ENCODE measurements around the gene RUNX2. TPM values are rescaled to one million over a fixed set of nuclear protein-coding genes. Genes with fewer than 3 reads are reported as not detected.

Gene RUNX2
- total RNA-seq, 3 donors from 2014 or later = 2.7 to 7.3 (median 7.2) TPM

GRCh38 chr6:45681860-45682511 lies 353.9 kb downstream of the RUNX2 start:
- Histone ChIP-seq H3K27ac (no peak overlapping the region), H3K36me3 (no peaks in the 10 kb centered on the region), H3K4me3 (no peak overlapping the region), H3K4me1 (peaks cover 0 to 5% of the 10 kb centered on the region in 2 donors), H3K27me3 (no peaks in the 10 kb centered on the region), H3K9me3 (peaks cover 0 to 15% of the 10 kb centered on the region in 2 donors)
- intact Hi-C loops (cut with DNase I; ENCODE audit: low total_unique reads) = no loop called here
- TF ChIP-seq POLR2AphosphoS5 (IDR thresholded peaks at IDR 0.05) = no peak
- TF ChIP-seq, protein P1, sequence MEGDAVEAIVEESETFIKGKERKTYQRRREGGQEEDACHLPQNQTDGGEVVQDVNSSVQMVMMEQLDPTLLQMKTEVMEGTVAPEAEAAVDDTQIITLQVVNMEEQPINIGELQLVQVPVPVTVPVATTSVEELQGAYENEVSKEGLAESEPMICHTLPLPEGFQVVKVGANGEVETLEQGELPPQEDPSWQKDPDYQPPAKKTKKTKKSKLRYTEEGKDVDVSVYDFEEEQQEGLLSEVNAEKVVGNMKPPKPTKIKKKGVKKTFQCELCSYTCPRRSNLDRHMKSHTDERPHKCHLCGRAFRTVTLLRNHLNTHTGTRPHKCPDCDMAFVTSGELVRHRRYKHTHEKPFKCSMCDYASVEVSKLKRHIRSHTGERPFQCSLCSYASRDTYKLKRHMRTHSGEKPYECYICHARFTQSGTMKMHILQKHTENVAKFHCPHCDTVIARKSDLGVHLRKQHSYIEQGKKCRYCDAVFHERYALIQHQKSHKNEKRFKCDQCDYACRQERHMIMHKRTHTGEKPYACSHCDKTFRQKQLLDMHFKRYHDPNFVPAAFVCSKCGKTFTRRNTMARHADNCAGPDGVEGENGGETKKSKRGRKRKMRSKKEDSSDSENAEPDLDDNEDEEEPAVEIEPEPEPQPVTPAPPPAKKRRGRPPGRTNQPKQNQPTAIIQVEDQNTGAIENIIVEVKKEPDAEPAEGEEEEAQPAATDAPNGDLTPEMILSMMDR (IDR thresholded peaks at IDR 0.05) = no peak
- TF ChIP-seq POLR2A (IDR thresholded peaks at IDR 0.05) = no peak
- DNase-seq (ENCODE audit: low spot score in 2 of 2) = no peak

GRCh38 chr6:45684476-45684875 lies 356.3 kb downstream of the RUNX2 start:
- no peak for DNase-seq (ENCODE audit: low spot score in 2 of 2)
- H3K4me3 ChIP-seq = no peak overlapping the region

GRCh38 chr6:45685076-45685475 lies 356.9 kb downstream of the RUNX2 start:
- no peaks in the 10 kb centered on the region for H3K36me3 ChIP-seq
- H3K27me3 ChIP-seq = no peaks in the 10 kb centered on the region
- no peaks in the 10 kb centered on the region for H3K4me1 ChIP-seq
- H3K27ac ChIP-seq = no peak overlapping the region
- no peak overlapping the region for H3K4me3 ChIP-seq
- no peak for DNase-seq (ENCODE audit: low spot score in 2 of 2)
- intact Hi-C loops (cut with DNase I; ENCODE audit: low total_unique reads) = no loop called here
- TF ChIP-seq POLR2A (IDR thresholded peaks at IDR 0.05) (no peak), POLR2AphosphoS5 (IDR thresholded peaks at IDR 0.05) (no peak)
- peaks cover 0 to 14% of the 10 kb centered on the region in 2 donors for H3K9me3 ChIP-seq

More at GRCh38 chr6:45684476-45684875, 356.3 kb downstream of the RUNX2 start:
- H3K9me3 ChIP-seq = peaks cover 0 to 15% of the 10 kb centered on the region in 2 donors
- no peaks in the 10 kb centered on the region for H3K27me3 ChIP-seq
- TF ChIP-seq POLR2AphosphoS5 (IDR thresholded peaks at IDR 0.05) (no peak), POLR2A (IDR thresholded peaks at IDR 0.05) (no peak)
- TF ChIP-seq, protein P1 (IDR thresholded peaks at IDR 0.05) = no peak
- no peaks in the 10 kb centered on the region for H3K4me1 ChIP-seq
- no peaks in the 10 kb centered on the region for H3K36me3 ChIP-seq
- H3K27ac ChIP-seq = no peak overlapping the region
- intact Hi-C loops (cut with DNase I; ENCODE audit: low total_unique reads) = no loop called here

- Histone ChIP-seq H3K36me3 (no peaks in the 10 kb centered on the region), H3K4me3 (no peak overlapping the region), H3K4me1 (no peaks in the 10 kb centered on the region), H3K9me3 (peaks cover 0 to 5% of the 10 kb centered on the region in 2 donors), H3K27ac (no peak overlapping the region), H3K27me3 (no peaks in the 10 kb centered on the region)
- intact Hi-C loops (cut with DNase I; ENCODE audit: low total_unique reads) = no loop called here
- TF ChIP-seq, protein P1 (IDR thresholded peaks at IDR 0.05) = no peak
- no peak for TF ChIP-seq POLR2AphosphoS5 (IDR thresholded peaks at IDR 0.05)
- DNase-seq (ENCODE audit: low spot score in 2 of 2) = no peak
Measured at GRCh38 chr6:45686841-45687569, 358.9 kb downstream of the RUNX2 start.

GRCh38 chr6:45687570-45687969 lies 359.4 kb downstream of the RUNX2 start:
- DNase-seq (ENCODE audit: low spot score in 2 of 2) = no peak
- no peaks in the 10 kb centered on the region for H3K27me3 ChIP-seq
- no peaks in the 10 kb centered on the region for H3K36me3 ChIP-seq
- intact Hi-C loops (cut with DNase I; ENCODE audit: low total_unique reads) = no loop called here
- H3K27ac ChIP-seq = no peak overlapping the region
- H3K4me3 ChIP-seq = no peak overlapping the region
- TF ChIP-seq POLR2A (IDR thresholded peaks at IDR 0.05) = no peak
- TF ChIP-seq, protein P1 (IDR thresholded peaks at IDR 0.05) = no peak
- TF ChIP-seq POLR2AphosphoS5 (IDR thresholded peaks at IDR 0.05) = no peak
- H3K4me1 ChIP-seq = no peaks in the 10 kb centered on the region
- H3K9me3 ChIP-seq = no peaks in the 10 kb centered on the region

Measured in breast epithelium (tissue), 4 donors.